ENCODE data around the gene EEA1.

Gene EEA1

GRCh38 chr12:92950011-92950410, 20.9 kb upstream of the EEA1 start:
- no peak for TF ChIP-seq CTCF (IDR thresholded peaks at IDR 0.05; ENCODE audit: low read depth, low read length)
- DNase-seq (ENCODE audit: low read depth in 2 of 2), result no peak

GRCh38 chr12:92949466-92949865, 20.4 kb upstream of the EEA1 start:
- DNase-seq (ENCODE audit: low read depth in 2 of 2), result no peak
- no peak overlapping the region for H3K4me3 ChIP-seq (replicated peaks in 1 of 2; ENCODE audit: low read depth in 2 of 2, low read length in 2 of 2)
- TF ChIP-seq CTCF (IDR thresholded peaks at IDR 0.05; ENCODE audit: low read depth, low read length), result no peak

More at GRCh38 chr12:92950011-92950410, 20.9 kb upstream of the EEA1 start:
- H3K4me3 ChIP-seq (replicated peaks in 1 of 2; ENCODE audit: low read depth in 2 of 2, low read length in 2 of 2), result no peak overlapping the region

- TF ChIP-seq CTCF (IDR thresholded peaks at IDR 0.05; ENCODE audit: low read depth, low read length), result no peak
- H3K4me3 ChIP-seq (replicated peaks in 1 of 2; ENCODE audit: low read depth in 2 of 2, low read length in 2 of 2), result no peak overlapping the region
- no peak for DNase-seq (ENCODE audit: low read depth in 2 of 2)
These were observed 18.6 kb upstream of the EEA1 start for GRCh38 chr12:92947589-92948215.

- DNase-seq (ENCODE audit: low read depth in 2 of 2), result no peak
- H3K4me3 ChIP-seq (replicated peaks in 1 of 2; ENCODE audit: low read depth in 2 of 2, low read length in 2 of 2), result no peak overlapping the region
- no peak for TF ChIP-seq CTCF (IDR thresholded peaks at IDR 0.05; ENCODE audit: low read depth, low read length)
These were observed 16.6 kb upstream of the EEA1 start for GRCh38 chr12:92945659-92946220.

- H3K4me3 ChIP-seq (replicated peaks in 1 of 2; ENCODE audit: low read depth in 2 of 2, low read length in 2 of 2), result no peak overlapping the region
- TF ChIP-seq CTCF (IDR thresholded peaks at IDR 0.05; ENCODE audit: low read depth, low read length), result peak; percentile 26
- peak; percentile 59 to 68 for DNase-seq (ENCODE audit: low read depth in 2 of 2)
These were observed 14.6 kb upstream of the EEA1 start for GRCh38 chr12:92943482-92944250.

GRCh38 chr12:92942905-92943304, 13.8 kb upstream of the EEA1 start:
- peak; percentile 48 to 92 for DNase-seq (ENCODE audit: low read depth in 2 of 2)
- no peak overlapping the region for H3K4me3 ChIP-seq (replicated peaks in 1 of 2; ENCODE audit: low read depth in 2 of 2, low read length in 2 of 2)
- TF ChIP-seq CTCF (IDR thresholded peaks at IDR 0.05; ENCODE audit: low read depth, low read length), result no peak
